HG03354 (cell line): Measurements from ENCODE around the gene SIAH2.

ENCODE experiments used
- ATAC-seq: cut with Tn5 transposase; IDR thresholded peaks from one replicate; pipeline ENCODE4 v1.9.1; 2021; ENCODE audit warnings: mild to moderate bottlenecking; ENCODE audit not compliant: unreplicated experiment, poor library complexity, severe bottlenecking

Gene SIAH2

DNA sequence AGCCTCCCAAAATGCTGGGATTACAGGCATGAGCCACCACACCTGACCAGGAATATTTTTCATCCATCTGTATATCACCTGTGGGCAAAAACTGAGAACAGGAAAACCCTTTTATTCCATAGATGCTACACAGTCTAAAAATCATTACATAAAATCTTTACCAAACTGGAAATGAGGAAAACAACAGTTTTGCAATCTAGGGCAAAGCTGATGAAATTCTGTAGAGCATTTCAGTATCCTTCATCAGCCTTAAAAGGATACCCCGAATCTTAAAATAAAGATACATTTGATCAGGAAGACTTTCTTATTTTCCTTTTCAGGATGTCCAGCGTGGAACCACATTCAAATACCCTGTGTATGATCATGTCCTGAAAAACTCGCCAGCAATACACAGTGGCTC, 7.1 kb downstream of the SIAH2 start:
- no peak for ATAC-seq

DNA sequence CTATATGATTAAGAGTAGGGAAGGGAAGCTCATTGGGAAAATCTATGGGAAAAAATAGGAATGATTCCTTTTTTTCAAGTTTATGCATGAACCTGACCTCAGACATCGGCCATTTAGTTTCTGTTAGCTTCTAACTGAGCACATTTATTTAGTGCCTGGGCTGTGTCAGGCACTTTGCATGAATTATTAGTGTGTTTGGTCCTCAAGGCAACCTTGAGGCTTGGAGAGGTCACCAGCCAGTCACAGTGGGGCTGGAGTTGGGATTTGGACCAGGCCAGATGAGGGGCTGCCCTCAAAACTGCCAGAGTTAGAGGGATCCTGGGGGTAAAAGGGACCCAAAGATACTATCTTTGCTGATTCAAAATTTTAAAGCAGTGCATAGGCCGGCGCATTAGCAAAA, 8.1 kb downstream of the SIAH2 start:
- ATAC-seq, result no peak

DNA sequence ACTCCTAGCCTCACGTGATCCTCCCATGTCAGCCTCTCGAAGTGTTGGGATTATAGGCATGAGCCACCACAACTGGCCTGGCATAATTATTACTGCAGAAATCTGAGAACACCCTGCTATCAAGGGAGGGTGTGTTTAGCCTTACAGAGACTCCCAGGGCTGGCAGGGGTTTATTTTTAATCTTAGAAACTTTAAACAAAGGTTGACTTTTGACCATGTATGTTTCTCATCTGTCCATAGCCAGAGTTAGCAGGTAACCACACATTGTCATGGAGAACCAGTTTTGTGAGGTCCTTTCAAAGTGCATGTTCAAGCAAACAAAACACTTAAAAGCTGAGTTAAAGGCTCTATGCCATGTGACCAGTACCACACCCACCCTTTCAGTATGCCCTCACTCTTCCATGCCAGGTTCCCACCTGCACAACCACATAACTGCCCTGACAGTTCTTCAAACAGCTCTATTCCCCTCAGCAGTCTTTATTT, 11.1 kb downstream of the SIAH2 start:
- no peak for ATAC-seq

DNA sequence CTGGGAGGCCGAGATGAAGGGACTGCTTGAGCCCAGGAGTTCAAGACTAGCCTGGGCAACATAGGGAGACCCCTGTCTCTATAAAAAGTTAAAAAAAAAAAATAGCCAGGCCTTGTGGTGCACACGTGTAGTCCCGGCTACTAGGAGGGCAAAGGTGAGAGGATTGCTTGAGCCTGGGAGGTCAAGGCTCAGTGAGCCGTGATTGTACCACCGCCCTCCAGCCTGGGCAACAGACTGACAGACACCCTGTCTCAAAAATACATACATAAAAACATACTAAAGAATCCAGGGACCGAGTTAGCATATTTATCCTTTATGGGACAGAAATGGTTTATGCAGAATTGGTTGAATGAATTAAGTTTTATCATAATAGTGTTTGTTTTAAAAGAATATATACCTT, 13.7 kb downstream of the SIAH2 start:
- no peak for ATAC-seq

DNA sequence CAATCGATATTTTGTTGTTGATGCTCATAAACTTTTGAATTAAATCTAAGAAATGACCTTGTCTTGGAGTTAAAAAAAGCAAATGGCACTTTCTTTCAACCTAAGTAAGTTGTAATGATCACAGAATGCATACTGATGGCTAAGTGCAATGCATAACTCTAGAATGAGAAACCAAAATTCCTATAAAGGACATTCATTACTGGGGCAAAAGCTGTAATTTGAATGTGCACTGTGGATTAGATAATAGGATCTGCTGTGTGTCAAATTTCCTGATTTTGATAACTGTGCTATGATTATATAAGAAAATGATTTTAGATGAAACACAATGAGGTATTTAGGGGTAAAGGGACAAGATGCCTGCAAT, 14.3 kb downstream of the SIAH2 start:
- ATAC-seq, result no peak

DNA sequence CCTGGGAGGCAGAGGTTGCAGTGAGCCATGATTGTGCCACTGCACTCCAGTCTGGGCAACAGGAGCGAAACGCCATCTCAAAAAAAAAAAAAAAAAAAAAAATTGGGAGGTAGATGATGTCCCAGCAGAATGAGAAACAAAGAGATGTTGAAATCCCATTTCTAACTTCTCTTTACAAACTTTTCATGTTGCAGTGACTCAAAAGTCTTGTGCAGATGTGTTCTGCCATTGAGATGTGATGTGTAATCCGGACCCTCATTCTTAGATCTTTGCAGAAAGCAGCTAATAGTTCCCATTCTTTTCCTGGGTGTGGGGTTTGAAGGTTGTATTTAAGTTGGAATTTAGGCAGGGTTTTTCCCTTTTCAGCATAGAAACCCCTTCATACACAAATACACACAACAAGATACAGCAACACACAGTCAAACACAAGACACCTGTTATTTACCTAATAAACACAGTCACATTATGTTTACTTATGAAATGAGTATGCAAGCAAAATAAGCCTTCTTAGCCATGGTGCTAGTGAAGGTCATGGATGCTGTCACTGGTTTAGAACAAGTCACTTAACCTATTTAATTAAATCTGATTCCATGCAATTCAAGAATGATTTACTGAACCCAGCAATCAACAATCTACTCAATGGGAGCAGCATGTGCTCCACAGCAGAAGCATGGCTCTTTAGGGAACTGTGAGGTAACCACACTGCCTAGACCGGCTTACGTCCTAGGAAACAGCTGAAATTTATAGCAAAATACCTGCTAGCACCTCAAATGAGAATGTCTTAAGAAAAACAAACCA, 14.9 kb downstream of the SIAH2 start:
- peak; percentile 41 for ATAC-seq

DNA sequence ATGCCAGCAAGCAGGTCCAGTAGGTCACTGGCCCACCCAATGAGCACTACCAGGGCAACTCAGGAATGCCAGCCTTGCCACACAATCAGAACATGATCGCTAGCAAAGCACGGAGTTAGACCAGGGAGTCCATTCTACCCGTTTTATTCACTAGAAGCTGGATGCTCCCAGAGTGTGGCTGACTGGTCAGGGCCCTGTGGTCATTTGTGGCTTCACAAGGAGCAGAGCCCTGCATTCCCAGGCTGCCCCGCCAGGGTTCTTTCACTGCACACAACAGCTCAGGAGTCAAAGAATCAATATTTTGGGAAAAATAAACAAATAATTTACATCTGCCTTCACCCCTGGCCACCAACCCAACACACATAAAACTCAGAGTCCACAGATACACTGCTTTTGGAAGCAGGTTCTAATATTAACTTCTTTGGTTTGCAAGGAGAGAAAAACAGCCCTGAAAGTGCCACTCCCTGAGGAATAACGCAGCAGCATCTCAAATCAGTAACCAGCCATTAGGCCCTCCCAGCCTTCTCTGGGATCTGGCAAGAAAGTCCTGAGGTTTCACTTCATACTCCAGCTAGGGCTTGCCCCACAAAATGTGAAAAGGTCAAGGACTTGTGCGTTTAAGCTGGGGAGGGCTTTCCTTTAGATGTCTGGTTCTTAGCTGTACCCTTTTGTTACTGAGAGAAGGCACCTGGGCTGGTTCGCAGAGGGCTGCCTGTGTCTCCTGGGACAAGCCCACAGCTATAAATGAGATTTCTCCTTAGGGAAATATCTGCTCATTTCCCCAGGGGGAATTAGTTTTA, 16.0 kb downstream of the SIAH2 start:
- no peak for ATAC-seq

DNA sequence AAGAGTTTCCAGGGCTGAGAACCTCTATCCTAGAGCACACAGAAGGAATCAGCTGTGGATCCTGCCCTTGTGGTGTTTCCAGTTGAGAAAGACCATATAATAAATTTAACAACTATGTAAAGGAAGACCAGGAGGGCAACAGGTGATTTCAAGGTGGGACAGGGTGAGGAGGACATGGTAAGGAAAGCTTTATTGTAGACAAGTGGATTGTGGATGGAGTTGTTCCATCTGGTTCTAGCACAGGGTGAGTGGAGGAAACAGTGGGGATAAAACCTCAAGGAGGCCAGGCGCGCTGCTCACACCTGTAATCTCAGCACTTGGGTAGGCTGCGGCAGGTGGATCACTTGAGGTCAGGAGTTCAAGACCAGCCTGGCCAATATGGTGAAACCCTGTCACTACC, 17.1 kb downstream of the SIAH2 start:
- no peak for ATAC-seq

DNA sequence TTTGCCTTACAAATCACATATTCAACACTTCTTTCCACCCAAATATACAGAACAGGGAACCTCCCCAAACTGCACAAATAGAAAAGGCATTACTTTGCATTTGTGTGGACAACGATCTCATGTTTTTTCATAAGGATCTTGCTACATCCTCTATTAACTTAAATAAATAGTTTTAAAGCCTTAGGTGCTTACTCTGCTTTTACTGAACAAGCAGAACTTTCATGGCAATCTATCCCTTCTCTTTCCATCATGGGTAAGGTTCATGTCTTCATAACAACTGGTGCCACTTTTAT, 18.1 kb downstream of the SIAH2 start:
- no peak for ATAC-seq

DNA sequence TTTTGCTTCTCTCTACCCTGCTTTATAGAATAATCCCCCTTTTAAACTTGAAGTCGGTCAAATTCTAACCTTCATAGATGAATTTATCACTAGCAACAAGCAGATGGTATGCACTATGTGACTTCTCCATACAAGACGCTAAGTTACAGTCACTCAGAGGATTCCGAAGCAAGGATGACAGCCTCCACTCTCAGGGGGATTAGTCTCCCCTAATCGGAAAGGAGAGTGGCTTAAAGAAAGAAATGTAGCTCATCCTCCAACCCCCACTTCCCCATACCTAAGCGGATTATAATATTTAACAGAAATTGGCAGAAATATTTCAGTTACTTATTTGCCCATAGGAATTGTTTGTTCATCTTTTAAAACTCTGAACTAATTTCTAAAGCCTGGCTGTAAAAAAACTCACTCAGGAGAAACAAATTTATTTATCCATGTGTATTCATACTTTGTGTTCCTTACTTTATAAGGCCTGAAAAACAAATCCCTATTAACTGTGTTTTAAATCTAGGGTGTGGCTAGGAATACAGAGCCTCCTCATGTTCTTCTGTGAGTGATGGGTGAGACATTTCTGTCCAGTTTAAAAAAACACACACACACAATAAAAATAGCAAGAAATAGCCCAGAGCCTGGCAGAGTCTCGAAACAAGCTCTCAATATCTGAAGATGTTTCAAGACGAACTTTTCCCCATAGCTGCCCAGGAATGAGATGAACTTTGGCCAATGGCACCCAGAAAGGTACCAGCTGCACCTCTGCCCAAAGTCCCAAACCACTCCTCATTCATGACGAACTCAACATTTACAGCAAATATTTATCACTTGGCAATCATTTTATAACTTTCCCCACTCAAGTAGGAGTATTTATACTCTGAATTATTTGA, 18.7 kb downstream of the SIAH2 start:
- ATAC-seq, result no peak

DNA sequence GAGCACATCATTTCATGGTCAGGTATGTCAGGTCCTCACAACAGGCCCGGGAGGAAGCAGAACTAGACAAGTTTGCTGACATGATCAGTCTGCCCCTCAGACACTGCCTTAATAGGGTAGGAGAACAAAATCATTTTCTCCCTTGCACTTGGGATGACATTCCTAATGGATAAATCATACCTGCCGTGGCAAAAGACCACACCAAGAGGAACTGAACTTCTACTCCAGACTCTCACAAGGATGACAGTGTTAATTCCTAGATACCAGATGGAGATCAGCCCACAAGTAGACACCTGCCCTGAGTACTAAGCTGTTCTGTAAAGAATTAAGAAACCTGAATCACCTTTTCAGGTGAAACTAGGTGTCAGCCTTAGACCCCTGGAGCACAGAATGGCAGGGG, 19.5 kb downstream of the SIAH2 start:
- no peak for ATAC-seq

DNA sequence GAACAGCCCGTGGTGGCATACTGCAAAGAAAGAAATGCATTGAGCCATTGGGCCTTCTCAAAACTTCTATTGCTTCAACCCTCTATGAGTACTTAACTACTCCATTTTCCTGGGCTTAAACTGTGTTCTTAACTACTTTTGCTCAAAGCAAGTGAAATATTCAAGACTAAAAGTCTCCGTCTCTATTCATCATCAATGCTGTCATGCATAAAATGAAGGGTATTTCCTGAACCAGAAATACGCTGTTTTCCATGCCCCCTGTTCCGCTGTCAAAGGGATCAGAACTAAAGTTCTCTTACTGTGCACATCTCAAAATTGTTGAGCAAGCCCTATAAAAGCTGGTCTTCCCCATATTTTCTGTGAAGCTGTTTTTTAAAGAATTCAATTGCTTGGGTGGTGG, 20.3 kb downstream of the SIAH2 start:
- ATAC-seq, result no peak

DNA sequence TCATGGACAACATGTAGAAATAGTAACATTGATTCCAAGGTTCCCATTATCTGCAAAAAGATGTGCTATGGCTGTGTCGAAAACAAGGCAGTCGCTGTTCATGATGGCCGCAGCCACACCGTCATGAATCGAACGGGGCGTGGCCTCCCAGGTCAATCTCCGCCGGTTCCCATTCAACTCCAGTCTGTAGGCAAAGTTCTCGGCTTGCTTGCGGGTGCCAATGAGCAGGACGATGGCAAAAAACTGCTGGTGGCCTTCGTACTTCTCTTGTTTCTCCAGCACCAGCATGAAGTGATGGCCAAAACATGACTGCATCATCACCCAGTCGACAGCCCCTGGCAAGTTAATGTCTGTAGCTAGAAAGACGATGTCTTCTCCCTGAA, 20.8 kb downstream of the SIAH2 start:
- ATAC-seq, result no peak

DNA sequence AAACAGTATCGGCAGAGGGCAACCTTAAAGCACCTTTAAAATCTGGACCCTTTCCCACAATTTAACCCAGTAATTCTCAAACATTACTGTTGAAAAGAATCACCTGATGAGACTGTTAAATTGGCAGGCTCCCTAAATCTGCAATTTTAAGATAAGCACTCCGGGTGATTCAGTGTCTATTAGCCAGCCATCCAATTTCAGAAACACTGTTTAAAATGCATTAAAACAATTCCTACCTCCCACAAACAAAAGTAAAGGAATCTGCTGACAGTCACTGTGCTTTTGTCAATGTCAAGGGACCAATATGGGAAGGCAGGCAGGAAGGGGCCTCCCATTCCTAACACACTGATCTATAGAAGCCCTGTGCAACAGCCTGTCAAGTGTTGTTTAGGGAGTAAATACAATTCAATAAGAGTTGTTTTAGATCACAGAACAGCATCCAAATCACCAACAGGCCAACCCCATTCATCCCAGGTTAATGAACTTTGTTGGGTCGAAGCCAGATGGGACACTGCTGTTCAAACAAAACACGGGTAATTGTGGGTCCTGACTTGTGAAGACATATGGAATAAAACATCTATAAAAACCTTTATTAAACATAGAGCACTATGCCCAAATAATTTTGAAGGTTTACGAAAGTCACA, 21.4 kb downstream of the SIAH2 start:
- no peak for ATAC-seq

DNA sequence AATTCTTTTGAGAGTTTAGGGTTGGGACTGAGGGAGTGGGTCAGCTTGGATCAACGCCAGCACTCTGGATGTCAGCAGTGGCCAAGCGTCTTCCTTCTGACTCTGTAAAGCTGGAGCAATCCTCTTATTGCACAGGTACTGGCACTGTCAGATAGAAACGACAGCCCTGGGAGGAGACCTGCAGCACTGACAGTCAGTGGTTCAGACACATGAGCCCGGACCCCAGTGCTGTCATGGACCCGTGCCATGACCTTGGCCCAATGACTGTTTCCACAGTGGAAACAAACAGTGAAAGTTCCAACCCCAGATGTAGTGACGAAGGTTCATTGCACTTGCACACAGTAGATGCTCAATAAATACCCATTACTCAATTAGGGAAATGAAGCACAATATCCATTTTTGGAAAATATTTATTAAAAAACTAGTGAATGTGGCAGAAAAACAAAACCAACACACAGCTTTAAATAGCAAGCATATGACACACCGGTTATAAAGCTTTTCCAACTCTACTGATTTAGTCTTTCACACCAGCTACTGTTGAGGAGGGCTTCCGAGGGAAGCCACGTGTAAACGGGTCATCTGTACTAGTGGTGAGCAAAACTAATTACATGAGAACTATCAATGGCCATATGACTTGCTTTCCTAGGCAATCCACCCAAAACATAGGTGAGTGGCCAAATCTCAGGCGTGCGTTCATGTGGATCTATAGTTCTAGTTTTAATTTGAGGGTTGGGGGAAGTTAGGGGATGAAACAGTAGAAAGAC, 22.1 kb downstream of the SIAH2 start:
- ATAC-seq, result no peak

DNA sequence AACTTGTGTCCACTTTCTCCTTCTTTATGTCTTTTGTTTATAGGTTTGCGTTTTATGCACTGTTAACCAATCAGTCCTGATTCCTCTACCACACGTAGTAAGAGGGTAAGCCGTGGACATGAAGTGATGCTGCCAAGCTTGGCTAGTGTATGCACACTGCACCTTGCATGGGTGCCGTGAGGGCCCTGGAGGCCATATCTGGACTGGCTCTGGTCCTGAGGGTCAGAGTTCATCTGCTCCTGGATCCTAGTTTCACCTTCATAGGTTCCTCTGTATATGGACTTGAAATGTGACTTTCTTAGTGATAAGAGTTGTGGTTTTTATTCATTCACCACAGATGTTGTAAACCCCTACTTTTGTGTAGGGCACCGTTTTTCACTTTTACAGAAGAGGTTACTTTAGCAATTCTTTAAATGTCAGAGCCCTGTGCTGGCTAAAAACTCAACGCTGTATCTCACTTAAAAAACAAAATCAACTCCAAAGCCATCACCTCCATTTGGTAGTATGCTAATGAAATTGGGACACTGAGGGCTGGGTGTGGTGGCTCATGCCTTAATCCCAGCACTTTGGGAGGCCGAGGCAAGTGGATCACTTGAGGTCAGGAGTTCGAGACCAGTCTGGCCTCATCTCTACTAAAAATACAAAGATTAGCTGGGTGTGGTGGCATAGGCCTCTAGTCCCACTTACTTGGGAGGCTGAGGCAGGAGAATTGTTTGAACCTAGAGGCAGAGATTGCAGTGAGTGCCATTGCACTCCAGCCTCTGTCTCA, 22.9 kb downstream of the SIAH2 start:
- ATAC-seq, result peak; percentile 36

DNA sequence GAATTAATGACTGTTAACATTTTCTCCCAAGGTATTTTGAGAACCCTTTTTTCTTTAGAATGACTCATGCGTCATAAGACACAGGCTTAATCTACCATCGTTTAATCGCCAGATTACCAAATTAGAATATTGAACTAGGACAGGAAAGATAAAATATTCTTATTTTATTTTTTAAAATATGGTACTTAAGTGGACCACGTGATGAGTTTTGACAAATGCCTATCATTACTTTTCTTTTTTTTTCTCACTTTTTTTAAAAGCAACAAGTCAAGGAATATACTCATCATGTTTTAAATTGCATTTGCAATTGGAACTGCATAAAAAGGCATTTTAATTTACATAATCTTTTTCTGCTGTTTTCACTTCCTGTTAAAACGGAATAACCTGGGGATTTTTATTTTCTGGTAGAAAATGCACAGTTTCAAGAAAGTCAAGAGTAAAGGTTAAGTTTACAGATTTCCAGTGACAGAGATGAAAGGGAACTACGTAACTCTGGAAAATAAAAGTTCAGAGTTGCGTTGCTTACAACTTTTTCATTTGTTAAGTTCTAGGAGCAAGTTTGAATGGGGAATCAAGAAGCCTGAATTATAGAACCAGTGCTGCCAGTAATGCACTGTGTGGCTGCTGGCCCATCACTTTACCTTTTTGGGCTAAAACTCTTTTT, 23.6 kb downstream of the SIAH2 start:
- ATAC-seq, result peak; percentile 44

DNA sequence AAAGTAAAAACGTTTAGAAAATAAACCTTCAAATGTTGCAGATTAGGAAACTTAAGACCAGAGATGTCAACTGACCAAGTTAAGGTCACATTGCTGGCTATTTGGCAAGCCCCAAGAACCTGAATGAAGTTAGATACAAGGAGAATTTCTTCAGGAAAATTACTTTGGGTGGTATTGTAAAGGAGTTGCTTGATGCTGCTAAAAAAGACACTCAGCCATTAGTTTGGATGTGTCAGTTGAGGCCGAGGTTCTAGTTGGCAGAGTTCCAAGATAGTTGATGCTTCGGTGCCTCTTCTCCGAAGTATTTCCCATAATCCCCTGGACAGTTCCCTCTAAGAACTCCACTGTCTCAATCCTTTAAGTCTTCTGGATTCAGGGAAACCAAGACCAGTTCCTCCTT, 24.3 kb downstream of the SIAH2 start:
- no peak for ATAC-seq
